ENCODE measurements around the gene ACP1. TPM values are rescaled to one million over a fixed set of nuclear protein-coding genes. Genes with fewer than 3 reads are reported as not detected.

ACP1 gene
- total RNA-seq, 3 donors from 2014 or later (not counting 1 experiment from before 2014, with no cell fraction given): 87.2 to 104 (median 102) TPM

DNA sequence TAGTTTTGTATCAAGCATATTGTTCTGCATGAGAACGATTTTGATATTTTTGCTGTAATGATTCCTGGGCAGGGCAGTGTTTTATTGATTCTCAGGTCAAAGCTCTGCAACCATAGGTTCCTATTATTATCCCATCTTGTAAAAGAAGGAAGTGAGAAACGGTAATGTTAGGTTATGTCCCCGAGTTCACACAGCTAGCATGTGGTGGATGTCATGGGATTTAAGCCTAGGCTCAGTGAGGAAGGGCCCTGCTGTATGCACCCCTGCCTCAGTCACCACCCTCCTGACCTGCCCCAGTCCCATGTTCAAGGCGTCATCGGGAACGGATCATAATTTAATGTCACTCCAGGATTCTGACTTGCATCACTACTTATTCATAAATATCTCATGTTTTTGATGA lies 10.7 kb downstream of the ACP1 start:
- H3K4me3 ChIP-seq (ENCODE audit: low read length): no peak overlapping the region
- H3K4me1 ChIP-seq (ENCODE audit: control insufficient read depth, insufficient read depth, low read length): peaks cover 2% of the 10 kb centered on the region
- DNase-seq: no peak
- intact Hi-C loops (cut with micrococcal nuclease): no loop called here
- TF ChIP-seq, protein P1, sequence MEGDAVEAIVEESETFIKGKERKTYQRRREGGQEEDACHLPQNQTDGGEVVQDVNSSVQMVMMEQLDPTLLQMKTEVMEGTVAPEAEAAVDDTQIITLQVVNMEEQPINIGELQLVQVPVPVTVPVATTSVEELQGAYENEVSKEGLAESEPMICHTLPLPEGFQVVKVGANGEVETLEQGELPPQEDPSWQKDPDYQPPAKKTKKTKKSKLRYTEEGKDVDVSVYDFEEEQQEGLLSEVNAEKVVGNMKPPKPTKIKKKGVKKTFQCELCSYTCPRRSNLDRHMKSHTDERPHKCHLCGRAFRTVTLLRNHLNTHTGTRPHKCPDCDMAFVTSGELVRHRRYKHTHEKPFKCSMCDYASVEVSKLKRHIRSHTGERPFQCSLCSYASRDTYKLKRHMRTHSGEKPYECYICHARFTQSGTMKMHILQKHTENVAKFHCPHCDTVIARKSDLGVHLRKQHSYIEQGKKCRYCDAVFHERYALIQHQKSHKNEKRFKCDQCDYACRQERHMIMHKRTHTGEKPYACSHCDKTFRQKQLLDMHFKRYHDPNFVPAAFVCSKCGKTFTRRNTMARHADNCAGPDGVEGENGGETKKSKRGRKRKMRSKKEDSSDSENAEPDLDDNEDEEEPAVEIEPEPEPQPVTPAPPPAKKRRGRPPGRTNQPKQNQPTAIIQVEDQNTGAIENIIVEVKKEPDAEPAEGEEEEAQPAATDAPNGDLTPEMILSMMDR (IDR thresholded peaks at IDR 0.05): no peak
- ATAC-seq: no peak
- H3K27ac Mint-ChIP-seq: no peak overlapping the region
- H3K4me1 Mint-ChIP-seq: peaks cover 19 to 23% of the 10 kb centered on the region in 2 donors
- H3K36me3 ChIP-seq (ENCODE audit: control insufficient read depth, insufficient read depth, low read length): peaks cover 80% of the 10 kb centered on the region
- H3K36me3 Mint-ChIP-seq: peaks cover 14% of the 10 kb centered on the region
- H3K27me3 Mint-ChIP-seq (ENCODE audit: low read depth in 2 of 2): no peaks in the 10 kb centered on the region
- no peak overlapping the region for H3K4me3 Mint-ChIP-seq
- no peaks in the 10 kb centered on the region for H3K9me3 Mint-ChIP-seq
- H3K9me3 ChIP-seq (ENCODE audit: control insufficient read depth, insufficient read depth, low read length): no peaks in the 10 kb centered on the region
- WGBS (ENCODE audit: insufficient coverage): 74% methylated on average over 5 of the region's 6 CpGs
- H3K27me3 ChIP-seq (ENCODE audit: control insufficient read depth, insufficient read depth, low read length): no peaks in the 10 kb centered on the region
- no peak overlapping the region for H3K27ac ChIP-seq (ENCODE audit: low read length)

DNA sequence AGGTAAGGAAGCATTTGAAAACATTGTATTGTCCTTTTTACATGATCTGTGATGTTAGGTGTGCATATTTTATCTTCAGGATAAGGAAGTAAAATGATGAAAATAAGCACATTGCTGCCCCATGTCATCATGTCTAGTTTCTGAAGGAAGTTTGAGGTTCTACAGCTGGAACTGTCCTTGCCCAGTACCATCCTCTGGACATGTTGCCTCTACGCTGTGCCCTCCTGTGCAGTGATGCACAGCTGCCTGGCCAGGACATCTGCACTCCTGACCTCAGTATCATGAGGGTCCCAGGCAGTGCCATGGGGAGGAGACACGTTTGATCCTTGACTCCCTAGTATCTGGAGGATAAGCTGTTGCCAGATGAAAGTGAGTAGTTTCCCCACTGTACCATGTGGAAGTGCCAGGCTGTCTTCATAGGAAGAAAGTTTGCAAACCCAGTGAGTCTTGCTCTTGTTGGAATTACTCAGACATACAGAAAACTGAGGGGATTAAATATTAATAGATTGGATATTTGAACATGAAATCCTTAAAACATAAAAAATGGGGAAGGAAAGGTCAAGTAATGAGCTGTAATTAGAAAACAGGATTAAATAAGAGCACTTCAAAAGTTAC lies 13.7 kb downstream of the ACP1 start:
- H3K9me3 Mint-ChIP-seq: no peaks in the 10 kb centered on the region
- H3K27me3 Mint-ChIP-seq (ENCODE audit: low read depth in 2 of 2): no peaks in the 10 kb centered on the region
- DNase-seq (no peak), ATAC-seq (no peak)
- intact Hi-C loops (cut with micrococcal nuclease): no loop called here
- no peaks in the 10 kb centered on the region for H3K9me3 ChIP-seq (ENCODE audit: control insufficient read depth, insufficient read depth, low read length)
- no peaks in the 10 kb centered on the region for H3K27me3 ChIP-seq (ENCODE audit: control insufficient read depth, insufficient read depth, low read length)
- TF ChIP-seq, protein P1 (IDR thresholded peaks at IDR 0.05): no peak
- no peak overlapping the region for H3K4me3 Mint-ChIP-seq
- H3K4me1 ChIP-seq (ENCODE audit: control insufficient read depth, insufficient read depth, low read length): peaks cover 2% of the 10 kb centered on the region
- peaks cover 7% of the 10 kb centered on the region for H3K36me3 Mint-ChIP-seq
- H3K27ac ChIP-seq (ENCODE audit: low read length): no peak overlapping the region
- 95% methylated on average over 2 of the region's 2 CpGs for WGBS (ENCODE audit: insufficient coverage)
- peaks cover 5 to 6% of the 10 kb centered on the region in 2 donors for H3K4me1 Mint-ChIP-seq
- H3K36me3 ChIP-seq (ENCODE audit: control insufficient read depth, insufficient read depth, low read length): peaks cover 77% of the 10 kb centered on the region
- no peak overlapping the region for H3K27ac Mint-ChIP-seq
- H3K4me3 ChIP-seq (ENCODE audit: low read length): no peak overlapping the region

DNA sequence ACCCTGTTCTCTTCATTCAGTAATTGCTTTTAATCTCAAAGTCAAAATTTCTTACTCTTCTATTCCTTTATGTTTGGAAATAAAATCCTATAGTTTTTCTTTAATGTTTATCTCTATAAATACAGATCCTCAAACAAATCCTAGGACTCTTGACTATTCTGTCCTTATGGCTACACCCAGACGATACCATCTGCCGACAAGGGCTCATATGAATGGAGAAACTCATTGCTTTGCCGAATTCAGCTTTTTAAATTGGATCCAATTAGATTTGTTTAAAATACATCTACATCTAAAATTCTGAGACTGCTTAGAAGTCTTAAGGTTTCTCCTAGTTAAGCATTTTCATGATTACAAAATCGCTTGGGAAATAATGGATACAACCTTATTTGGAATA lies 14.2 kb downstream of the ACP1 start:
- intact Hi-C loops (cut with micrococcal nuclease): no loop called here
- no peaks in the 10 kb centered on the region for H3K9me3 ChIP-seq (ENCODE audit: control insufficient read depth, insufficient read depth, low read length)
- Mint-ChIP-seq H3K4me1 (peaks cover 4 to 6% of the 10 kb centered on the region in 2 donors), H3K27me3 (ENCODE audit: low read depth in 2 of 2) (no peaks in the 10 kb centered on the region), H3K4me3 (no peak overlapping the region), H3K36me3 (peaks cover 7% of the 10 kb centered on the region), H3K27ac (no peak overlapping the region), H3K9me3 (no peaks in the 10 kb centered on the region)
- no peaks in the 10 kb centered on the region for H3K27me3 ChIP-seq (ENCODE audit: control insufficient read depth, insufficient read depth, low read length)
- 100% methylated on average over 3 of the region's 4 CpGs for WGBS (ENCODE audit: insufficient coverage)
- DNase-seq: no peak
- no peak for ATAC-seq
- H3K36me3 ChIP-seq (ENCODE audit: control insufficient read depth, insufficient read depth, low read length): peaks cover 73% of the 10 kb centered on the region
- TF ChIP-seq, protein P1 (IDR thresholded peaks at IDR 0.05): no peak
- no peak overlapping the region for H3K4me3 ChIP-seq (ENCODE audit: low read length)
- H3K27ac ChIP-seq (ENCODE audit: low read length): no peak overlapping the region
- H3K4me1 ChIP-seq (ENCODE audit: control insufficient read depth, insufficient read depth, low read length): peaks cover 2% of the 10 kb centered on the region

DNA sequence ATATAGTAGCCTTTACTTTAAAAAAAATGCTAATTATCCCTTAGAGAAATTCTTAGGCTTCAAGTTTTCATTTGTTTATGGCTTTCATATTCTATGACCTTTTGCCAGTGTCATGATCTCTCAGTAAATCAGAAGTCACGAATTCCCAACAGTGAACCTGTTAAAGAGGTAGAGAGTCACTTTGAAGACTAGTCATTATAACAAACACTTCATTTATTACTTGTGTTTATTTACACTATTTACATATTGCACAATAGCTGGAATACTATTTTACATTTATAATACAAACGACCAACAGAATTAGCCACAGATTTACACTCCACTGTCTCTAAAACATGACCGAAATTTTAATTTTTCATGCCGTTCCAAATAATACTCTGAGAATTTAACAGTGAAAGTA lies 14.6 kb downstream of the ACP1 start:
- Histone ChIP-seq H3K36me3 (ENCODE audit: control insufficient read depth, insufficient read depth, low read length) (peaks cover 69% of the 10 kb centered on the region), H3K27me3 (ENCODE audit: control insufficient read depth, insufficient read depth, low read length) (no peaks in the 10 kb centered on the region), H3K4me1 (ENCODE audit: control insufficient read depth, insufficient read depth, low read length) (peaks cover 2% of the 10 kb centered on the region), H3K9me3 (ENCODE audit: control insufficient read depth, insufficient read depth, low read length) (no peaks in the 10 kb centered on the region), H3K4me3 (ENCODE audit: low read length) (no peak overlapping the region), H3K27ac (ENCODE audit: low read length) (no peak overlapping the region)
- WGBS (ENCODE audit: insufficient coverage): 100% methylated on average over 1 of the region's 4 CpGs
- Mint-ChIP-seq H3K36me3 (peaks cover 7% of the 10 kb centered on the region), H3K9me3 (no peaks in the 10 kb centered on the region), H3K27me3 (ENCODE audit: low read depth in 2 of 2) (no peaks in the 10 kb centered on the region), H3K4me1 (peaks cover 4% of the 10 kb centered on the region in 2 donors), H3K27ac (no peak overlapping the region), H3K4me3 (no peak overlapping the region)
- TF ChIP-seq, protein P1 (IDR thresholded peaks at IDR 0.05): no peak
- intact Hi-C loops (cut with micrococcal nuclease): no loop called here
- ATAC-seq: no peak
- no peak for DNase-seq
